ENCODE data around the gene ARHGAP30.
"Not testable (repeated sequence)": the region's sequence is repeated elsewhere in the genome, so short reads cannot be mapped to it uniquely, and the experiment has no call there.

The ARHGAP30 gene

DNA sequence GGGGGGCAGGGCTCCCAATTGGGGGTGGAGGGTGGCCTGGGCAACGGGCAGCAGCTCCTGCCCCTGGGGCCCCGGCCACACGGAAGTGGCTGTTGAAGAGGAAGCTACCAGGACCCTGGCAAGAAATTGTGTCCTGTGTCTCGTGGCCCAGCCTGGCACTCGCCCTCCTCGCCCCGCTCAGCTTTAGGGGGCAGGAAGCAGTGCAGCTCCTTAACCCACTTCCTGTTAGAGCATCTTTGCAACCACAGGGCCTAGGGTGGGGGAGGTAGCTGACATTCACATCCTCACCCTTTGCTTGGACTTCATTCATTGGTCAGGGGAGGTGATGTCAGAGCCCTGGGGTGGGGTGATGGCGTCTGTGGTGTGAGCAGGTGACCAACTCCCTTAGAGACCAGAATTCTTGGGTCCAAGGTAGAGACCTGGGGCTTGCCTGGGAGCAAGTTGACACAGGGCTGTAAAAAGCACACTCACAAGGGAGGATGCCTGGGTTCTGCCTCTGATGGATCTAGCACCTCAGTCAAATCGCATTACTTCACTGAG lies at the start of gene ARHGAP30:
ARHGAP30 (minus strand) TSS at position 161 of the 540 bp plus-strand sequence. CDS start 267 bp downstream, outside the sequence.
- peak; percentile 74 to 84 (median 81) for DNase-seq (ENCODE audit: low read depth in 2 of 3, low spot score in 1 of 3)

GRCh38 chr1:161117759-161118581 lies 48.3 kb upstream of the ARHGAP30 start, which contains the start of the genes NIT1 and PFDN2:
Gene NIT1, plus strand, starts transcription at chr1:161118105. Its CDS starts 72 bp downstream, at chr1:161118177.
Gene PFDN2, minus strand, starts transcription at chr1:161118037. Its CDS starts 11 bp downstream, at chr1:161118026.
- peak; percentile 74 to 86 (median 76) for DNase-seq (ENCODE audit: low read depth in 2 of 3, low spot score in 1 of 3)

- DNase-seq (ENCODE audit: low read depth in 2 of 3, low spot score in 1 of 3), result not testable (repeated sequence)
These were observed 46.3 kb upstream of the ARHGAP30 start for GRCh38 chr1:161115961-161116360.

GRCh38 chr1:161115132-161115711 lies 45.5 kb upstream of the ARHGAP30 start:
- peak in 1 of 3 donors; percentile 49 for DNase-seq (ENCODE audit: low read depth in 2 of 3, low spot score in 1 of 3)

GRCh38 chr1:161114556-161114955 lies 44.9 kb upstream of the ARHGAP30 start:
- DNase-seq (ENCODE audit: low read depth in 2 of 3, low spot score in 1 of 3), result no peak

GRCh38 chr1:161113915-161114314 lies 44.2 kb upstream of the ARHGAP30 start:
- DNase-seq (ENCODE audit: low read depth in 2 of 3, low spot score in 1 of 3), result no peak

- DNase-seq (ENCODE audit: low read depth in 2 of 3, low spot score in 1 of 3), result no peak
These were observed 41.8 kb upstream of the ARHGAP30 start for GRCh38 chr1:161111527-161111926.

DNA sequence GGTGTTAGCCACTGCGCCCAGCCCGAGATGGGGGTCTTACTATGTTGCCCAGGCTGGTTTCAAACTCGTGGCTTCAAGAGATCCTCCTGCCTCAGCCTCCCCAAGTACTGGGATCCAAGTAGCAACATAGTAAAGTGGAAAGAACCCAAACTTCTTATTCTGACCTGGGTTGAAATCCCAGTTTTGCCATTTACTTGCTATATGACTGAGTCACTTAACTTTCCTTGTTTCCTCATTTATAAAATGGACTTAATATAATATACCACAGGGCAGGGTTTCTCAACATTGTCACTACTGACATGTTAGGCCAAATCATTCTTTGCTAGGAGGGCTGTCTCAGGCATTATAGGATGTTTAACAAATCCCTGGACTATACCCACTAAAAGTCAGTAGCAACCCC lies 41.4 kb upstream of the ARHGAP30 start:
- no peak for DNase-seq (ENCODE audit: low read depth in 2 of 3, low spot score in 1 of 3)

GRCh38 chr1:161106431-161106830 lies 36.7 kb upstream of the ARHGAP30 start:
- no peak for DNase-seq (ENCODE audit: low read depth in 2 of 3, low spot score in 1 of 3)

- DNase-seq (ENCODE audit: low read depth in 2 of 3, low spot score in 1 of 3), result no peak
These were observed 30.9 kb upstream of the ARHGAP30 start for GRCh38 chr1:161100556-161100955.

DNA sequence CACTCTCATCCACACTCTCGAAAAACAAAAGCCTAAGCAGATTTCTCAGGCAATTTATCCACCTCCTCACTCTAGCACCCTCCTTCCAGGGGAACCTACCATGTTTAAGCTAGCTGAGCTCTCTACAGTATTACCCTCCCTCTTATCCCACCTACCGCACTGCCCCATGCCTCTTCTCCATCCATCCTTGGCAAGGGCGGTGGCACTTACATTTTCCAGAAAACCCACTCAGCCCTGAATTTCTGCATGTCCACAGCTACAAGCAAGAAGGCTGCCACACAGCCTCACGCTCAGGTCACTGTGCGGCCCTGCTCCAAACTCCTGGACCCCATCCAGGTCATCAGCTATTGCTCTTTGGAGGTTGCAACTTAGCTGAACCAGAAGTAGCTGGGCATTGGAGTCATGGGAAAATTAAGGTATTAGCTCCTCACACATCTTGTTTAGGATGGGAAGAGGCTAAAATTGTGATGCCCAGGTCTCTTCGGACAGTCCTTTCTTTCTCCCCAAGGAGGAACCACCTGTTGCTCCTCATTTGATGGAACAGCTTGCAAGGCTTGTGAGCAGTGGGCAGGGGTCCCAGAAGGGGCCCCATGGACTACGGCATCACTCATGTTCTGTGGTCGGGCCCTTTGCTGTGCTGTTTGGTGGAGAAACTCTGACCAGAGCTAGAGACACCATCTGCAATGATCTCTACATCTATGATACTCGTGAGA lies 29.6 kb upstream of the ARHGAP30 start:
- DNase-seq (ENCODE audit: low read depth in 2 of 3, low spot score in 1 of 3), result no peak

GRCh38 chr1:161098210-161099068 lies 28.7 kb upstream of the ARHGAP30 start, which contains the start of gene KLHDC9:
Gene KLHDC9, plus strand, starts transcription at chr1:161098361. Its CDS starts 175 bp downstream, at chr1:161098536.
- DNase-seq (ENCODE audit: low read depth in 2 of 3, low spot score in 1 of 3), result peak; percentile 49 to 60 (median 55)

DNA sequence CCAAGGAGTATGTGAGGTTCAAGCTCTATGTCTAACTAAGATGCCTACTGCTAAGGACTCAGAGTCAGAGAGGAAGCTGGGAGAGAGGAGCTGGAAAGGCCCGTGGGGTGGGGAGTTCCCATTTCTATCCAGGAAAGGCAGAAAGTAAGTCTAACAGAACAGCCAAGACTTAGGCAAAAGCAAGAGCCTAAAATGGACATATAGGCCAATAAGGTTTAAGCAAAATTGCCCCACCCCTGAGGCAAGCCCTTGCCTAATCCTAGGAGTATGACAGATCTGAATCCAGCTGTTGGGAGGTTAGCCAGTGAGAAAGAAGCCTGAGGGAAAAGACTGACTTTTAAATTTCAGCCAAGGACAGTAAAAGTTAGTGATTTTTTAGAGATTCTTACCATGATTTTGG lies 26.8 kb upstream of the ARHGAP30 start:
- DNase-seq (ENCODE audit: low read depth in 2 of 3, low spot score in 1 of 3), result no peak

- no peak for DNase-seq (ENCODE audit: low read depth in 2 of 3, low spot score in 1 of 3)
These were observed 26.3 kb upstream of the ARHGAP30 start for GRCh38 chr1:161096015-161096414.

GRCh38 chr1:161095230-161095629 lies 25.5 kb upstream of the ARHGAP30 start:
- no peak for DNase-seq (ENCODE audit: low read depth in 2 of 3, low spot score in 1 of 3)

DNA sequence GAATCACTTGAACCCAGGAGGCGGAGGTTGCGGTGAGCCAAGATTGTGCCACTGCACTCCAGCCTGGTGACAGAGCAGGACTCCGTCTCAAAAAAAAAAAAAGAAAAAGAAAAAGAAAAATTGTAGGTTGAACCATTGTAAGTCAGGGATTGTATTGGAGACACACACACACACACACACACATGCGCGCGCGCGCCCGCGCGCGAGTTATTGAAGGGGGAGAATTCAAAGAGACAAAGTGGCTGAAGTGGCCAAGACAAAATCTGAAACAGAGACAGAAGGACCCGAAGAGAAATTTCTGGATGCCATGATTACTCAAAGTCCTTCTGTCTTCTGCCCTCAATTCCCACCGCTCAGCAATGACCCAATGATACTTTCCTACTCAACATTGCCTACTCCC lies 24.8 kb upstream of the ARHGAP30 start:
- no peak for DNase-seq (ENCODE audit: low read depth in 2 of 3, low spot score in 1 of 3)

- peak in 1 of 3 donors; percentile 40 for DNase-seq (ENCODE audit: low read depth in 2 of 3, low spot score in 1 of 3)
These were observed 22.9 kb upstream of the ARHGAP30 start for GRCh38 chr1:161092621-161093028.

GRCh38 chr1:161091796-161092507 lies 22.3 kb upstream of the ARHGAP30 start:
- DNase-seq (ENCODE audit: low read depth in 2 of 3, low spot score in 1 of 3), result no peak

- no peak for DNase-seq (ENCODE audit: low read depth in 2 of 3, low spot score in 1 of 3)
These were observed 21.4 kb upstream of the ARHGAP30 start for GRCh38 chr1:161091093-161091492.

- DNase-seq (ENCODE audit: low read depth in 2 of 3, low spot score in 1 of 3), result no peak
These were observed 20.9 kb upstream of the ARHGAP30 start for GRCh38 chr1:161090617-161091016.
